Kidney (tissue), 14 donors: Measurements from ENCODE around the gene MYH6. TPM values are rescaled to one million over a fixed set of nuclear protein-coding genes. Genes with fewer than 3 reads are reported as not detected.
A peak's percentile ranks its signal among the peaks of the same experiment; 100 is the strongest.

Source experiments
- DNase-seq, 5 donors: peaks; one replicate each; pipeline ENCODE4 v3.0.0-alpha.2; 2013 to 2020
- FAIRE-seq: peaks from 2 replicates; lab custom pipeline; 2012; peaks lifted over from hg19 to GRCh38; lab: Jason Lieb, UNC
- H3K27ac ChIP-seq, 2 donors: one replicate each; pipeline ENCODE4 v1.7.0; 2013; ENCODE audit warnings: low read depth in 2 of 2, low read length in 2 of 2, inconsistent platforms in 1 of 2
- H3K27me3 ChIP-seq: one replicate; pipeline ENCODE4 v1.7.1; 2013; ENCODE audit warnings: low read length, inconsistent platforms; ENCODE audit not compliant: control insufficient read depth, insufficient read depth
- H3K36me3 ChIP-seq, 3 donors: one replicate each; pipeline versions ENCODE4 v1.7.0 to v1.7.1; 2013; ENCODE audit warnings: low read length in 3 of 3, control low read depth in 1 of 3, inconsistent platforms in 1 of 3; ENCODE audit not compliant: insufficient read depth in 3 of 3, control insufficient read depth in 2 of 3
- H3K4me1 ChIP-seq, 3 donors: one replicate each; pipeline versions ENCODE4 v1.7.0 to v1.7.1; 2013; ENCODE audit warnings: low read length in 3 of 3, inconsistent platforms in 1 of 3, low read depth in 1 of 3; ENCODE audit not compliant: control insufficient read depth in 2 of 3, insufficient read depth in 2 of 3
- H3K4me3 ChIP-seq, 3 donors: one replicate each; pipeline versions ENCODE4 v1.7.0 to v1.8.1; 2013; ENCODE audit warnings: low read length in 3 of 3, control low read depth in 1 of 3, inconsistent platforms in 1 of 3
- H3K9ac ChIP-seq, 3 donors: one replicate each; pipeline versions ENCODE4 v1.7.0 to v1.7.1; 2013; ENCODE audit warnings: low read length in 3 of 3, control low read depth in 1 of 3, inconsistent platforms in 1 of 3
- H3K9me3 ChIP-seq, 3 donors: one replicate each; pipeline versions ENCODE4 v1.7.0 to v1.7.1; 2013; ENCODE audit warnings: low read length in 3 of 3, control low read depth in 1 of 3, inconsistent platforms in 1 of 3; ENCODE audit not compliant: control insufficient read depth in 2 of 3, insufficient read depth in 1 of 3
- intact Hi-C: fragments of 100-400 bp; cut with DNase I; formaldehyde crosslinking; loops from one replicate; pipeline ENCODE4 v1.11.1; 2022
- polyA plus RNA-seq: library from polyadenylated mRNA; stranded (reverse); fragments of 350-450 nt; fragmentation: Illumina TruSeq; extraction: RNeasy Lipid Tissue Mini Kit (QIAGEN cat#74804); gene quantifications from one replicate; pipeline ENCODE4 v1.2.3, GENCODE V29; 2014; ENCODE audit warnings: low read depth, low replicate concordance; ENCODE audit not compliant: insufficient read depth
- total RNA-seq: library from RNA; stranded (reverse); fragmentation: NEBNext Ultra II Directional; extraction: Animal tissue kit (Norgen Biotek cat#: 25700); gene quantifications from one replicate; pipeline ENCODE4 v1.2.1, GENCODE V29; 2021
- TF ChIP-seq, protein P1 (sequence below): IDR thresholded peaks from 3 replicates; pipeline ENCODE4 v1.5.1; 2012; ENCODE audit warnings: mild to moderate bottlenecking, moderate library complexity, borderline replicate concordance; ENCODE audit not compliant: insufficient read depth; ENCODE audit errors: extremely low read depth
- donor health status: control.
- donor health status: control.
- donor health status: control.
- donor health status: control.
- donor health status: control.
- donor health status: DM: yes; HTN: yes; CAD: no.
- donor health status: Normal renal cell carcinoma (clear cell type).

MYH6 gene
- total and polyA plus RNA-seq, 2 donors from 2014 or later = 0.03 to 0.13 TPM

DNA sequence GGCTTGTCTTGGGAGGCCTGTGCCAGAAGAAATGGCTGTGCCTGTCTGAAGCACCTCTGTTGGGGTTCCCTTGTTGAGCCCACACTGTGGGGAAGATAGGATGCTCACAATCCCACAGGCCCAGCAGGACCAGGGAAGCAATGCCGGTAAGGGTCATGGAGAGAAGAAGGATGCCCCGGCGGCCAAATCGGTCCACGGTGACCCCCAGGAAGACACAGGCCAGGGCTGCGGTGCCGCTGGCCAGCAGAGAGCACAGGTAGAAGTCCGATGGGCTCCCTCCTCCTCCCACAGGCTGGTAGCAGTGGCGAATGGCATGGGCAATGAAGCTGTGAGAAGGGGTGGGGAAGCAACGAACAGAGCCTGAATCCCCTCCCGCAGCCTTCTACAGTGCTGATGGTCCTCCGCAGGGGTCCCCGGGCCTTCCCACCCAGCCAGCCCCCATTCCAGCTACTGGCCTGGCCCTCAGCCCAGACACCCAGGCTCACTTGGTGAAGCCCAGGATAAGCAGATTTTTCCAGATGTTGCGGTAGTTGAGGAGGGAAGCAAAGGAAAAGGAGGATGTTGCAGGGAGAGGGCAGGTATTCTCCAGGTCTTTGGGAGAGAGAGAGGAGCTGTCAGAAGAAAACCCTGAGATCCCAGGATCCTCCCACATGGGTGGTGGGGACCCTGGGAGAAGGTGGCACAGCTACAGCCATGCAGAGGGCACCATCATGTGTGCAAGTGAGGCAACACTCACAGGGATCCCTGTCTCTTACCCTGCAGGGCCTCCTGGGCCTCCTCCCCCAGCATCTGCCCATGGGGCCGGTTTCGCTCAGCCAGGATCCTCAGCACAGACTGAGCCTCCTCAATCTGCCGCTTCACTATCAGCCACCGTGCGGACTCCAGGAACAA, 60.4 kb downstream of the MYH6 start:
- Histone ChIP-seq H3K27me3 (no peaks in the 10 kb centered on the region), H3K36me3 (no peaks in the 10 kb centered on the region), H3K9ac (no peak overlapping the region), H3K27ac (no peak overlapping the region), H3K4me1 (peaks cover 0 to 5% (median 0%) of the 10 kb centered on the region in 3 donors), H3K9me3 (no peaks in the 10 kb centered on the region), H3K4me3 (no peak overlapping the region)
- intact Hi-C loops = no loop called here
- TF ChIP-seq, protein P1, sequence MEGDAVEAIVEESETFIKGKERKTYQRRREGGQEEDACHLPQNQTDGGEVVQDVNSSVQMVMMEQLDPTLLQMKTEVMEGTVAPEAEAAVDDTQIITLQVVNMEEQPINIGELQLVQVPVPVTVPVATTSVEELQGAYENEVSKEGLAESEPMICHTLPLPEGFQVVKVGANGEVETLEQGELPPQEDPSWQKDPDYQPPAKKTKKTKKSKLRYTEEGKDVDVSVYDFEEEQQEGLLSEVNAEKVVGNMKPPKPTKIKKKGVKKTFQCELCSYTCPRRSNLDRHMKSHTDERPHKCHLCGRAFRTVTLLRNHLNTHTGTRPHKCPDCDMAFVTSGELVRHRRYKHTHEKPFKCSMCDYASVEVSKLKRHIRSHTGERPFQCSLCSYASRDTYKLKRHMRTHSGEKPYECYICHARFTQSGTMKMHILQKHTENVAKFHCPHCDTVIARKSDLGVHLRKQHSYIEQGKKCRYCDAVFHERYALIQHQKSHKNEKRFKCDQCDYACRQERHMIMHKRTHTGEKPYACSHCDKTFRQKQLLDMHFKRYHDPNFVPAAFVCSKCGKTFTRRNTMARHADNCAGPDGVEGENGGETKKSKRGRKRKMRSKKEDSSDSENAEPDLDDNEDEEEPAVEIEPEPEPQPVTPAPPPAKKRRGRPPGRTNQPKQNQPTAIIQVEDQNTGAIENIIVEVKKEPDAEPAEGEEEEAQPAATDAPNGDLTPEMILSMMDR = no peak
- DNase-seq (no peak), FAIRE-seq (no peak)

DNA sequence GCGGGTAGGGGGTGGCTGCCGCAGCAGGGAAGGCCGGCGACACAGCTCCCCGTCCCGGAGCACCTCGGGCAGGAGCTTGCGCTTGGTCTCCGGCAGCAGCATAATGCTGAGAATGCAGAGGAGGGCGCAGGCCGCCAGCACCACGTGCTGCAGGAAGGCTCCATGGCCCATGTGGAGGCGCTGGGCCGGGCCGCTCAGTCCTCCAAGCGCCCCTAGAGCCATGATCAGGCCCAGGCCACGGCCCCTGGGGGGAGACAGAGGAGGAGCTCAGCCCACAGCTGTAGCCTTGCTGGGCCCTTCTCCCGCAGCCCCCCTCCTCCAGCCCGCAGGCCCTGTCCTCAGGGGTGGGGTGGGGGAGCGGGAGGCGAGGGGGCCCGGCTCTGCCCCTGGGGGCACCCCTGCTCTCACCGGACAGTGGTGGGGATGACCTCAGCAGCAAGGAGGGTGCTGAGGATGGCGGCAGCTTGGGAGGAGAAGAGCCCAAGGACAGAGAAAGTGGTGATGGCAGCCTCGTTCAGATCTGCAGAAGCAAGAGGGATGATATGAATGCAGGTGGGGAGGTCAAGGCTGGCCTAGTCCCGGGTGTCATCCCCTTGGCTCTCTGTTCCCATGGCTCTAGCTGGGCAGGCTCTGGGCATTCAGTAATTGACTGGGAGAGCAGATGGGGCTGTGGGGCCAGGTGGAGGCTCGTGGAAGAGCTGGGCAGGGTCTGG, 61.2 kb downstream of the MYH6 start:
- no peak for DNase-seq
- intact Hi-C loops = no loop called here
- Histone ChIP-seq H3K4me3 (no peak overlapping the region), H3K9me3 (no peaks in the 10 kb centered on the region), H3K27ac (no peak overlapping the region), H3K36me3 (no peaks in the 10 kb centered on the region), H3K27me3 (no peaks in the 10 kb centered on the region), H3K4me1 (peaks cover 0 to 2% (median 0%) of the 10 kb centered on the region in 3 donors), H3K9ac (no peak overlapping the region)
- FAIRE-seq = no peak
- TF ChIP-seq, protein P1 = no peak

DNA sequence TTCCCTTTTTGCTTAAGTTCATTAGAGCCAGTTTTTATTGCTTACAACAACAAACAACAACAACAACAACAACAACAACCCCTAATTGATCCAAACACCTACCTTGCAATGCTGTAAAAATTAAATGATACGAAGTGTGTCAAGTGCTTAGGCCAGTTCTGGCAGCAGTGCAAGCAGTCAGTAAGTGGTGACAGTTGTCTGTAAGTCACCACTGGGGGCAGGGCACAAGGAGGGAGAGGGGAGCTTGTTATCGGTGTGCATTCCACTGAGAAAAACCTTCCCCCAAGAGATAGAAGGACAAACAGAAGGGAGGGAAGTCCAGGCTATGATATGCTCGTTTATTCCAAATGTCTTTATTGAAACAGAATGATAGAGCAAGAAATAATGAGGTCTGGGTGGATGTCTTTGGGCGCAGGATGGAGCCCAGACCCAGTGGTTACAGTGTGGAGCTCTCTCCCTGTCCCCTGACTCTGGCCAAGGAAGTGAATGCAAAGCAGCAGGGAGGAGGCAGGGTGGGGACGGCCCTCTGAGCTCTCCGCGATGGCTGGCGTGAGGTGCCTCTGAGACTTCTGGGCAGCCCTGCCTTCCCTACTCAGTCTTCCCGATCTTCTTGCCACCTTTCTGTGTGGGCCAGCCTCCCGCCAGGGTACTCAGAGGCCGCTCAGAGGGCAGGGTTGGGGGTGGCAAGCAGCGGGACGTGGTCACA, 61.9 kb downstream of the MYH6 start:
- Histone ChIP-seq H3K4me1 (no peaks in the 10 kb centered on the region), H3K36me3 (no peaks in the 10 kb centered on the region), H3K27ac (no peak overlapping the region), H3K27me3 (no peaks in the 10 kb centered on the region), H3K4me3 (no peak overlapping the region), H3K9ac (no peak overlapping the region), H3K9me3 (no peaks in the 10 kb centered on the region)
- intact Hi-C loops = no loop called here
- no peak for FAIRE-seq
- TF ChIP-seq, protein P1 = no peak
- DNase-seq = peak in 1 of 5 donors; percentile 73
